T-helper 2 cell treated with Interferon-gamma antibody and Interleukin-4, amounts not matched to agents 100 ng/mL and 5 ng/mL, for 36 hours (primary cell): ENCODE results near the gene PLPP3. TPM values are rescaled to one million over a fixed set of nuclear protein-coding genes. Genes with fewer than 3 reads are reported as not detected.

Experiments
- intact Hi-C: fragments of 100-400 bp; cut with micrococcal nuclease; formaldehyde crosslinking; loops from one replicate; pipeline ENCODE4 v1.15.1; 2023
- total RNA-seq: library from RNA; stranded (reverse); gene quantifications from 2 replicates; pipeline ENCODE4 v1.2.3, GENCODE V29; 2022

Gene PLPP3
- total RNA-seq, 1 donor from 2014 or later = not detected

GRCh38 chr1:56502700-56503245 is 76.6 kb downstream of the PLPP3 start:
- intact Hi-C loops = no loop called here

DNA sequence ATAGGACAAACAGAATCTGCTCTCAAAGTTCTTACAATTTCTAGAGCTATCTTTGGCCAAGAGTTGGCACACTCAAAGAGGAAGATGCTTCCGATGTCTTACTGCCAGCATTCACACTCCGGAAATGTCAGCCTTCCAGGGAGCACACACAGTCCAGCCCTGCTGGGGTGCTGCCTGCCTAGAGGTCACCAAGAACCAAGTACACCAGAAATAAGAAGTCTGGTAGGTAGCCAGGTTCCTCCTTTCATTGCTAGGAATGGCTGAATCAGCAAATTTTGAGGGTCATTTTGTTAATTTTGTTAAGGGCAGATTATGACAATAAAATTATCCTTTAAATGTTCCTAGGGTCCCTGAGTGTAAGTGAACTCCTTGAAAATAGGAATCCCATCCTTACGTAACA is 77.5 kb downstream of the PLPP3 start:
- intact Hi-C loops = no loop called here

- intact Hi-C loops = no loop called here
These were observed 77.9 kb downstream of the PLPP3 start for GRCh38 chr1:56501426-56501825.

- intact Hi-C loops = no loop called here
These were observed 82.3 kb downstream of the PLPP3 start for GRCh38 chr1:56496821-56497772.

GRCh38 chr1:56496158-56496557 is 83.2 kb downstream of the PLPP3 start:
- intact Hi-C loops = no loop called here

DNA sequence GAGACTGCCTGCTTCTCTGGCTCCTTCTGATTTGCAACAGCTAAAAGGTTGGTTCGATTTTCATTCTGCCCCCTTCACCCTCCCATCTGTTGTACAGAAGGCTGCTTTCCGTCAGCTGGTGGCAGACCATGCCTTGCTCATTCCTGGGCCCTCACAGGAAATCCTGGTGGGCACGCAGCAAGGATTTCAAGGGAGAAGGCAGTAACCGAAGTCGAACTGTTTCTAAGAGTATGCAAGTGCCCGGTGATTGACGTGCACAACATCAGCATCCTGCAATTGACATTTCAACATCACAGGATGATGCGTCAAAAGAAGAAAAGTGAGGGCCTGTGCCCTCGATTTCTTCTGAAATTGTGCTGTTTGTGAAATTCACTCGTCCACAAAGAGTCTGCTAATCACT is 83.8 kb downstream of the PLPP3 start:
- intact Hi-C loops = no loop called here

DNA sequence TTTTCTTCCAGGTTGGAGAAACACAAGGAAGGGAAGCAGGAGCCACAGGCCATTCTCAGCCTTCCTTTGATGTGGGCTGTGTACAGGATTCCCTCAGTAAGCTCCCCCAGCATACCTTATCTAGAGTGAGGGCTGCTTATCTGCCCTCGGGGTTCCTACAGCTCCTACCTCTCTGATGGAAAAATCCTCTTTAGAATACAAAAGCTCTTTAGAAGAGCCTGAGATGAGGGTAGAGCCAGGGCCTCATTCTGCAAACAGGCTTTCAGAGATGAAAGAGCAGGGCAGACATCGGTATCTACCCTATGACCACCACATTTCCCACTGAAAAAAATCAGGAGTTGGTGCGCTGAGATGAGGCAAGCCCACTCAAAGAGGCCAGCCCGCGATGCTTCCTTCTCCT is 85.1 kb downstream of the PLPP3 start:
- intact Hi-C loops = no loop called here

- intact Hi-C loops = no loop called here
These were observed 85.5 kb downstream of the PLPP3 start for GRCh38 chr1:56493826-56494225.

GRCh38 chr1:56491441-56491840 is 87.9 kb downstream of the PLPP3 start:
- intact Hi-C loops = no loop called here

GRCh38 chr1:56490619-56491018 is 88.7 kb downstream of the PLPP3 start:
- intact Hi-C loops = no loop called here

DNA sequence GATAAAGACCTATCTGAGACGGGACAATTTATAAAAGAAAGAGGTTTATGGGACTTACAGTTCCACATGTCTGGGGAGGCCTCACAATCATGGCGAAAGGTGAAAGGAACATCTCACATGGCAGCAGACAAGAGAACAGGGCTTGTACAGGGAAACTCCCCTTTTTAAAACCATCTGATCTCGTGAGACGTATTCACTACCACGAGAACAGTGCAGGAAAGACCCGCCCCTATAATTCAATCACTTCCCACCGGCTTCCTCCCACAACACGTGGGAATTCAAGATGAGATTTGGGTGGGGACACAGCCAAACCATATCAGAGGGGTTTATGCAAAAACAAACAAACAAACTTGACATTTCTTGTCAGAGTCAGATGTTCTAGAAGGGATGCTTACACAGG is 89.7 kb downstream of the PLPP3 start:
- intact Hi-C loops = no loop called here

DNA sequence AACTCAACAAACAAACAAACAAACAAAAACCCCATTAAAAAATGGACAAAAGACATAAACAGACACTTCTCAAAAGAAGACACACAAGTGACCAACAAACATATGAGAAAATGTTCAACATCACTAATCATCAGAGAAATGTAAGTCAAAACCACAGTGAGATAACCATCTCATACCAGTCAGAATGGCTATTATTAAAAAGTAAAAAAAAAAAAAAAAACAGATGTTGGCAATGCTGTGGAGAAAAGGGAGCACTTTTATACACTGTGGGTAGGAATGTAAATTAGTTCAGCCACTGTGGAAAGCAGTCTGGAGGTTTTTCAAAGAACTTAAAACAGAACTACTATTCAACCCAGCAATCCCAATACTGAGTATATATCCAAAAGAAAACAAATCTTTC is 94.7 kb downstream of the PLPP3 start:
- intact Hi-C loops = no loop called here

DNA sequence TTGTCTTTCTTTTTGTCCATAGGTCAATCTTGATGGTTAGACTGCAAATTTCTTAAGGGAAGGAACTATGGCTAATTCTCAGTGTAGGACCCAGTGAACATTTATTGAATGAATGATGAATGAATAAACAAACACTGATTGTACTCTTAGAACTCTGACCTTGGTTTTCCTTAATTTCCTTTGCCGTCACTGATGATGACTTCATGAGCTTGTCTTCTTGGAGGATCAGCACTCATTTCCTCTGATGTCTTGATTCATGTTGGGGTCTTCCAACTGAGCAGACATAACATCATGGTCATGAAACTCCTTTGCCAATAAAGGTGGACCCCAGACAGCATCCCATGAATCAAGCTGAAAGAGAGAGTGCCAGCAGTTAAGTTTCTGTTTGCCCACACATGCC is 96.3 kb downstream of the PLPP3 start:
- intact Hi-C loops = no loop called here

DNA sequence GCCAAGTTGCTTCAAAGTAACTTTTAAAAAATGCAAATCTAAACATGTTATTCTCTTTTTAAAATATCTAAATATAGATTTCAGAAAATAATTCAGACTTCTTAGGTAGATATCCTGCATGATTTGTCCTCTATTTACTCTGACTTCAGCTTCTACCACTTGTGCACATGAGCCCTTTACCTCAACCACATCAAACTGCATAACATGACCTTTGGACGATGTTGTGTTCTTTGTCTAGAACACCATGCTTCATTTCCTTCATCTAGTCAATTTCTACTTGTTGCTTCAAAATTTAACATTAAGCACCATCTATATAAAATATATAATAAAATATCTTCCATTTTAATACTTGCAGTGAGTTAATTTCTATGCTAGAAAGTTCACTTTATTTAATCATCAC is 96.9 kb downstream of the PLPP3 start:
- intact Hi-C loops = no loop called here

- intact Hi-C loops = no loop called here
These were observed 98.1 kb downstream of the PLPP3 start for GRCh38 chr1:56481140-56481694.

DNA sequence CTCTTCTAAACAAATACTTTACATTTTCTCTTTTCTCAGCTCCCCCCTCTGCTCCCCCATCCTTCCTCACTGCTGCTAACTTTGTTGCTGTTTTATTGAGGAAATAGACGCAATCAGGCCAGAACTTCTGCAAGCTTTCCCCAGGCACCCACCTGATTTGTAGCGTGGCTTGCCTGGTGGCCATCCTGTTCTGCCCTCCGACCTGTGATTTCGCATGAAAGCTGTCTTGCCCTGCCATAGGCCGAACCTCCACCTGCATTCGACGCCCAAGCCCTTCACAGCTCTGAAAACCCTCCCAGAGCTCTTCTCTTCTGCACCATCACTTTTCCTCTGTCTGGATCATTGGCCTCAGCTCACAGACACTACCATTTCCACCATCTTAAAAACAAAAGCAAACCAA is 100.6 kb downstream of the PLPP3 start:
- intact Hi-C loops = no loop called here

DNA sequence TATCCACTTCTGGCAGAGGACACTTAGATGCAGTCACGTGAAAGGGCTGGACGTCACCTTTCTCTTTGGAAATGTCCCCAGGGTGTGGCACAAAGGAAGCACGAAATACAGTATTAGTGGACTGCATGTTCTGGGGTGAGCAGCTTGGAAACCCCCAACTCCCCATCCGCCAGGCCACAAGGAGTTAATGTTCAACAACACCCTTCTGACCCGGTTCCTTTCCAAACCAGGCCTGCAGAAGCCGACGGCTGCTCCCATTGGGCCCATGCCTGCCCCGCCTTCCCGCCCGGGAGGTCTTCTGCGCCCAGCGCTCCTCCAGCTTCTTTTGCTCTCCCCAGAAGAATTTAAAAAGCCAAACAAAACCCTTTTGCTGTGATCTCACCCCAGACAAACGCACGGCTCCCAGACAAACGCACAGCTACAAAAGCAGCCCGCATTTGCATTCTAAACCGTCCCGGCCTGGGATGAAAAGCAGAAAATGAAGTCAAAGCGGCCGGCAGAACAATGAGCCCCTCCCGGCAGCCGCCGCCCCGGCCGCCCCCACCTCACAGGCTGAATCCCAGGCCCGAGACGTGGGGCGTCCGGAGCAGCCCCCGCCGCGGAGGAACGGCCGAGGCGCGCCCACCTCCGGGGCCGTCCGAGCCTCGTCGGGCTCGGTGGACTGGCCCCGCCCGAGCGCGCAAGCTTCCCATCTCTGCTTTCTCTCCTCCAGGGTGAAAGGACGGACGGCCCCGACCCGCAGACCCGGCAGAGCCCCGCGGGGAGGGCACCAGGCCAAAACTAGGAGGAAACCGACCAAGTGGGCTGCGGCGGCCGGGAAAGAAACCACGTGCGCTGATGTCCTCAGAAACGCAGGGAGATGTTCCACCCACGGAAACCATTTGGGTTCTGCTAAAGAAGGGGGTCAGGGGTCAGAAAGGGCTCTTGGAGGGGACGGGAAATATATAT is 101.9 kb downstream of the PLPP3 start:
- intact Hi-C loops = no loop called here

- intact Hi-C loops = no loop called here
These were observed 105.6 kb downstream of the PLPP3 start for GRCh38 chr1:56473582-56474270.

DNA sequence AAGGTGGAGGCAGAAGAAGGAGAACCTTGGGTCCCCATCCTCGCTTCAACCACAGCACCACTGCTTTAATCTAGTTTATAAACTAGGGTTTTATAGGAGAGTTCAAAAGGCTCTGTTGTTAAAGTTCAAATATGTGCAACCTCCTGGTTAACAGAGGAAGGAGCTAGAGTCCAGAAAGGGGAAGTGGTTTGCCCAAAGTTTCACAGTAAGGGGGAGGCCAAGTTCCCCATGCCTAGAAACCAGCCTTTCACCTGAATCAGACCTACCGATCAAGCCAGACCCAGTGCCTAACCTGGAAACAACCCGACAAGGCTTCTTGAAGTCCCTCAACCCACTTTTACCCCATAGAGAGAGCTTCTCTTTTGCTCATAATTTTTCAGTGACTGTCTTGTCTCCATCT is 106.5 kb downstream of the PLPP3 start:
- intact Hi-C loops = no loop called here

- intact Hi-C loops = no loop called here
These were observed 109.6 kb downstream of the PLPP3 start for GRCh38 chr1:56469640-56470371.
